C4-2B (cell line): ENCODE measurements around the gene STEAP3.

ENCODE experiments used
- CTCF ChIP-seq: fragments of 450-650 bp; conservative IDR thresholded peaks from 2 replicates; pipeline ENCODE4 v1.5.1; 2017; ENCODE audit warnings: mild to moderate bottlenecking
- ZFX ChIP-seq: fragments of 450-650 bp; IDR thresholded peaks from 2 replicates; pipeline ENCODE4 v1.6.1; 2017

- TF ChIP-seq CTCF: no peak
- TF ChIP-seq ZFX: no peak
These were observed 6.1 kb downstream of the STEAP3 start for GRCh38 chr2:119229716-119230115.
